OCI-M1 (cell line): ENCODE data around the gene APH1B.
"Not testable (repeated sequence)": the region's sequence is repeated elsewhere in the genome, so short reads cannot be mapped to it uniquely, and the experiment has no call there.

Experiments
- DNase-seq: peaks from one replicate; lab custom pipeline; 2025; lab: John Stamatoyannopoulos, UW

The APH1B gene

GRCh38 chr15:63296195-63296594 lies 18.8 kb downstream of the APH1B start:
- DNase-seq, result no peak

DNA sequence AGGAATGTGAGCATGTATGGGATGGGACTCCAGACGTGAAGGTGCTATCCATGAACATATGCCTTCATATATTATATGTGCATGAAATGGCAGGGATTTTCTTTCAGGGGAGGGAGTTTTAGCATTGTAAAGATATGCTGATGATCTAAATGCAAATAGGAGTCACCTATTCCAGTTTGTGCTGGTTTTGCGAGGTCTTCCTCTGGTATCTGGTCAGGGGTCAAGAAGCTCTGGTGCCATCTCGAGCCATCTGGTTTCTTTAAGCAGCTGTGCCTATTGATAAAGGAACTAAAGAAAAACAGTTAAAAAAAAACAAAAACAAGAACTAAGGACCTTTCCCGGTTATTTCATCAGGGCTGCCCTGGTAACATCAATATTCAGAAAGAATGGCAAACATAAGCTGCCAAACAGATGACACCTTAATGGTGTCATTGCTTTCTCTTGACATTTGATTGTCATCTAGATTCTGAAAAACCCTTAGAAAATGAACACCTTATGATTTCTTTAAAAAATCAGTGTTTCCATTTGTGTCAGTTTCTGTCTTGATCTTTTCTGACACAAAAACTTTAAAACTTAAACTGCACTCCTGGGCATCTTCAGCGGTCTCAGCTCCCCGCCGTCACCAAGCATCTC lies 22.7 kb downstream of the APH1B start:
- peak; percentile 77 for DNase-seq

- DNase-seq, result no peak
Measured at GRCh38 chr15:63301088-63301487, 23.7 kb downstream of the APH1B start.

DNA sequence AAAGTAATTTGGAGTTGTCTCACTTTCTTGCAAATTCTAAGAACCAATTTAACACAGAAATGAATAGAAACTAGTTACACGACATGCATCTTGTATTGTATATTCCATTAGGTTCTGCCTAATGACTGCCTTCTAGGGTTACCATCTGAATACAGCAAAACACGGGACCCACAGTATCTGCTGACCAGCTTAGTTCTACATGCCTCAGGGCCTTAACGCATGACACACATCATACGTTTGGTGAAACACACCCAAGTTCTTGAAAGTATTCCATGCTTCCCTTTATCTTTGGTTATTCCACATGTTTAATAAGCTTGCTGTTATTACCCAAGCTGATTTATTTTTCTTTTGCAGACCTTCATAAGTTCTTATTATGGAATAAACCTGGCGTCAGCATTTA lies 27.9 kb downstream of the APH1B start:
- DNase-seq, result no peak

GRCh38 chr15:63306492-63307073 lies 29.2 kb downstream of the APH1B start:
- DNase-seq, result no peak

GRCh38 chr15:63308491-63308890 lies 31.1 kb downstream of the APH1B start:
- DNase-seq, result no peak

GRCh38 chr15:63308947-63309346 lies 31.5 kb downstream of the APH1B start:
- no peak for DNase-seq

GRCh38 chr15:63310646-63311045 lies 33.2 kb downstream of the APH1B start:
- no peak for DNase-seq

DNA sequence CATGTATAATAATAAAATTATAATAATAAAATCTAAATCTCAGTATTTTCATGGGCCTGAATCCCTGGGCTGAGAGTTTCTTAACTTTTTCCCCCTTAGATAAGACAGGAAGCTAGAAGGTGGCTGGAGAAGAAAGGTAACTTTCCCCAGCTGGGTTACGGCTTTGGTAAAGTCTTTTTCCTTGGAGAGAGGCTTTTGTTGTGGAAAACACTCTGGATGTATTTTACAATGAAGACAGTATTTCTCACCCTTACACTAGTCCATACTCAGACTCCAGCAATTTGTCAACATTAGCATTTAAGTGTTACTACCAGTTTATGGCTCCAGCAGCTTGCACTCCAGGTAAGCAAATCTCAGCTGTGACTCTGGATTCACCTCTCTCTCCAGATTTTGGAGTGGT lies 34.9 kb downstream of the APH1B start:
- no peak for DNase-seq

DNA sequence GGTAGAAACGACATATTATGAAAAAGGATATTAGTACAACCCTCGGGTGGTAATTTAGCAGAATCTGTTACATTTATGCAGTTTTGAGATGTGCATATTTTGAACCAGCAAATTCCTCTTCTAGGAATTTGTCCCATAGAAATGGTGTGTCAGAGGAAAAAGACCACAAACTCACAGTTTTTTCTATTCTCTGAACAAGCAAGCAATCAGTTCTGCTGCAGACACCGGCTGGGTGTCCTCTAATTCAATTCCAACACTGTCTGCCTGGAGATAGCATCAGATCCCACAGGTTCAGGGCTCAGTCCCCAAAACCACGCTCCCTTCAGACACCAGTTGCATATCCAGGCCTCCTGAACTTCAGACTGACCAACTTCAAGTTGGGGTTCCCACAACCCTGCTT lies 36.4 kb downstream of the APH1B start:
- DNase-seq, result no peak

DNA sequence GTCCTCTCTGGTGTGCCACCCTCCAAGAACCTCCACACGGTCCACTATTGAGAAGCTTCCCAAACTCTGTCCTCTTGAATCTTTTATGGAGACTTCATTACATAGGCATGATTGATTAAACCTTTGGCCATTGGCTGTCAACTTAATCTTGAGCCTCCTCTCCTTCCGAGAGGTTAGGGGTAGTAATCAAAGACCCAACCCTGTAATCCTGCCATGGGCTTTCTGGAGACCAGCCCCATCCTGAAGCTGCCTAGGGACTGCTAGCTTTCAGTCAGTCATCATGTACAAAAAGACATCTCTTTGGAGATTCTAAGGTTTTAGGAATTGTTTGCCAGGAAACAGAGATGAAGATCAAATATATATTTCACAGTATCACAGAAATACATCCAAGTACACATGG lies 37.0 kb downstream of the APH1B start:
- no peak for DNase-seq

GRCh38 chr15:63318344-63318743 lies 40.9 kb downstream of the APH1B start:
- DNase-seq, result no peak

GRCh38 chr15:63319065-63319464 lies 41.7 kb downstream of the APH1B start:
- no peak for DNase-seq

- not testable (repeated sequence) for DNase-seq
Measured at GRCh38 chr15:63320446-63320845, 43.0 kb downstream of the APH1B start.

GRCh38 chr15:63320981-63321380 lies 43.6 kb downstream of the APH1B start:
- not testable (repeated sequence) for DNase-seq

GRCh38 chr15:63321462-63321861 lies 44.1 kb downstream of the APH1B start:
- no peak for DNase-seq

DNA sequence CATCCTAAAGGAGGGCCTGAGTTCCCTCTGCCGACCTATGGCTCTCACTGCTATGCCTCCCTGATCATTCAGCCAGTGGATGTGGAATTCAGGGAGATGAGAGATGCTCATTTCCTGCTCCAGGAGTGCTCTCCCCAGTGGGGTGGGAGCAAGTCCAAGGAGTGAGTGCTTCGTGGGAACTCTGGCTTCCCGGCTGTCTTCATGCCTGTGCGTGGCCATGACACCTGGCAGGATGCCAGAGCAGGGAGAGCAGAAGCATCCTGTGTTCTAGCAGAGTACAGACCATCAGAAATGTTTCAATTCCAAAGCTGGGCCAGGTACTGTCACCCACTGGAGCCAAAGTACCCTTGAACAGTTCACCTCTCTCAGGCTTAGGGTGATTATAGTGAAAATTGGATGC lies 45.1 kb downstream of the APH1B start:
- DNase-seq, result no peak

DNA sequence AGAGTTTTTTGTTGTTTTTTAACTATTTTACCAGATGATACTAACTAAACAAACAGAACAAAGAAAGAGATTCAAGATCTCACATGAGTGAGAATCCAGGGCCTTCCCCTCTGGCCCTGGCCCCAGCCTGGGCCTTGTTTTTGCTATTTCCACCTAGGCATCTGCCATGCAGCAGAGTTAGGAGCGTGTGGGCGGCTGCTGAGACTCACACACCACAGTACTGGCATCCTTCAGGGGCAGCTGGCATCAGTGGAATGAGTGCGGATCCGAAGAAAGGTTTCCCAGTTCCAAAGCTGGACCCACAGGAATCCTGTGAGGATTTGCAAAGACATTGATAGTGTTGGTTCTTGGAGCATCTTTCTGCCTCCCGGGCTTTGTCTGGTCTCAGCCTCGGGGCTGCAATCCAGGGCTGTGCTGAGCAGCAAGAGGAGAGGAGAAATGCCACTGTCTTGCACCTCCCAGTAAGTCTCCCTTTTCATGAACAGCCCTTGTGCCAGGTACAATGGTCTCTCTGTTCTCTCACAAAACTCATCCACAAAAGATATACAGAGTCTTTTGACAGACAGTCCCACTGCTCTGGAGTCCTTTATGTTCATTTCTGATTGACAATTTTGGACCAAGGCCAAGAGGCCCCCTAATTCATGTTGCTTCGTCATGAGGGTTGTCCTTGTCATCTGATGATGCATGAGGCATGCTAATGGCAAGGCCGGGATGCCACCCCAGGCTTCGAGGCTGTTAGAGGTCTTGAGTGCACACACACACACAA lies 46.6 kb downstream of the APH1B start:
- no peak for DNase-seq

- no peak for DNase-seq
Measured at GRCh38 chr15:63324770-63325169, 47.4 kb downstream of the APH1B start.

DNA sequence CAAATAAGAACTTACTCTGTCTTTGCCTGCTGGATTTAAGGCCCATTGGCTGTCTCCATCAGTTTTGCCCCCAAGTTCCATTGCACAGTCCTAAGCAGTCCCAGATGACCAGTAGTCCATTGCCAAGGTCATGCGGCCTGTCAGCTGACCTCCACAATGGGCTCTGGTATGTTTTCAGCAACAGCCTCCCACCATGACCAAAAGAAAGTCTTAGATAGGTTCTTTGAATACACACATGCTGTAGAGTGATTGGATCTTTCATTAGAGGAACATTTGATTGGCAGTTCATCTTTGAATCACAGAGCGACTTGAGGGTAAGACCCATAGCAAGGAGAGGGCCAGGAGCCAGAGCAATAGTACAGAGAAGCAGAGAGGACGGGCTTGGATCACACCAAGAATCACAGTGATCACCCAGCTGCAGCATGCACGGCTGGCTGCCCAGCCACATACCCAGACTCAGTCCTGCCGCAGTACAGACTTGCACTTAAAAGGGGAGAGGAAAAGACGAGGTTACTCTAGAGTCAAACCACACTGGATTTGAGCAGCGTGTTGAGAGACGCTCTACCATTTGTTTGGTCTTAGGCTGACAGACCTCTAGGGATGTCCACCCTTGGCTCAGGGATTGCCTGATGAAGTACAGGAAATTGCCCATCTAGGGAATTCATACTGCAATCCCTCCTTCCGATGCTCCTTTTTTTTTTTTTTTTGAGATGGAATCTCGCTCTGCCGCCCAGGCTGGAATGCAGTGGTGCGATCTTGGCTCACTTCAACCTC lies 50.4 kb downstream of the APH1B start:
- DNase-seq, result no peak

DNA sequence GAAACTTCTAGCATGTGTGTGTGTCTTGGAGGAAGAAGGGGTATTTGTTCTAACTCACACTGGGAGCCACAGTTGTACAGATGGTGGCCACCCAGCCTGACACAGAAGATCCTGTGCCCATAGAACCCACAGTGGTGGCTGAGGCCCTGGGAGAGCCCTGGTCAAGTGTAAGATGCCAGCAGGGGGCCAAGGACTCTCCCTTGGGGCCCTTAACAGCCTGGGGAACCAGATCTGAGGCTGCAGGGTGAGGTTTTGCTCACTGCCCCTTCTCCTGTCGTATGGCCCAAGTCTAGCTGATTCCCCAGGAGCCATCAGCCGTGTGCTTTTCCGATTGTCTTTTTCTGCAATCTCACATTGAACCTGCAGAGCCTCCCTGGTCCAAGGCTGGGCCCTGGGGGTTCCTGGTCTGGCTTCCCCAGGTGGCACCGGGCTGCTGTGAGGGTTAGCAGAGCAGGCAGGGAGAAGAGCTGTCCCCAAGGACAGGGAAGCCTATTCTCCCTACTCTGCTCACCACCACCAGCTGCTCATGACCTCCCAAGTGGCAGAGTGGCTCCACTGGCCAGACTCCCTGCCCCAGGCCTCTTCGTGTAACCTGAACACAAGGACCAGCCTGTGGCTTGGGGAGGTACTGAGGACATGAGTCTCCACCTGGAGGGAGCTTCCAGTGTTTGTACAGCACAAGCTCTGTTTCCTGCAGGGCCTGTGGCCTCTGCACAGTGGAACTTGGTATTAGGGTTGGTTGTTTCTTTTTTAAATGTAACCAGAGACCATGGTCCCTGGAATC lies 52.4 kb downstream of the APH1B start:
- DNase-seq, result no peak

DNA sequence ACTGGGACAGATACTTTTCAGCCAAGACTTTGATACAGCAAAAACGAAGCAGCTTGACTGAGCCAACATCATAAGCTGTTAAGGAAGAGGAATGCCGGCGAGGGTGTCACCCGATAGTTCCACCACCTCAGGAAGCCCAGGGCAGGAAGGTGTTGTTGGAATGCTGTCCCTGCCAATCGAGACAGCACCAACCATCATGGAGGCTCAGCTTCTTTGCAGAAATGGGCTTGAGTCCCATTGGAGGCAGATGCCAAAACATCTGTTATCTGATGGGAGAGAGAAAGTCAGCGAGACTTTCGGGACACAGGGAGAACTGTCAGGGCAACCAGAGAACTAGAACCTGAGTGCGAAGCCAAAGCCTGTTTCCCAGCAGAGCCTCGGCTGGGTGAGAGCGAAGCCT lies 53.5 kb downstream of the APH1B start:
- DNase-seq, result no peak
